ENCODE measurements around the gene NPAS2.

- TF ChIP-seq EP300 (IDR thresholded peaks at IDR 0.05), result no peak
- no peak for TF ChIP-seq POLR2A (IDR thresholded peaks at IDR 0.05)
- TF ChIP-seq, protein P1, sequence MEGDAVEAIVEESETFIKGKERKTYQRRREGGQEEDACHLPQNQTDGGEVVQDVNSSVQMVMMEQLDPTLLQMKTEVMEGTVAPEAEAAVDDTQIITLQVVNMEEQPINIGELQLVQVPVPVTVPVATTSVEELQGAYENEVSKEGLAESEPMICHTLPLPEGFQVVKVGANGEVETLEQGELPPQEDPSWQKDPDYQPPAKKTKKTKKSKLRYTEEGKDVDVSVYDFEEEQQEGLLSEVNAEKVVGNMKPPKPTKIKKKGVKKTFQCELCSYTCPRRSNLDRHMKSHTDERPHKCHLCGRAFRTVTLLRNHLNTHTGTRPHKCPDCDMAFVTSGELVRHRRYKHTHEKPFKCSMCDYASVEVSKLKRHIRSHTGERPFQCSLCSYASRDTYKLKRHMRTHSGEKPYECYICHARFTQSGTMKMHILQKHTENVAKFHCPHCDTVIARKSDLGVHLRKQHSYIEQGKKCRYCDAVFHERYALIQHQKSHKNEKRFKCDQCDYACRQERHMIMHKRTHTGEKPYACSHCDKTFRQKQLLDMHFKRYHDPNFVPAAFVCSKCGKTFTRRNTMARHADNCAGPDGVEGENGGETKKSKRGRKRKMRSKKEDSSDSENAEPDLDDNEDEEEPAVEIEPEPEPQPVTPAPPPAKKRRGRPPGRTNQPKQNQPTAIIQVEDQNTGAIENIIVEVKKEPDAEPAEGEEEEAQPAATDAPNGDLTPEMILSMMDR (IDR thresholded peaks at IDR 0.05), result no peak
- TF ChIP-seq POLR2AphosphoS5 (IDR thresholded peaks at IDR 0.05), result no peak
These were observed 155.0 kb downstream of the NPAS2 start for GRCh38 chr2:100974712-100975520.

Data from gastroesophageal sphincter (tissue), 3 donors.